Dermis blood vessel endothelial cell (primary cell): ENCODE data around the gene CCNQ. TPM values are rescaled to one million over a fixed set of nuclear protein-coding genes. Genes with fewer than 3 reads are reported as not detected.

ENCODE experiments used
- DNase-seq: peaks from one replicate; pipeline ENCODE4 v3.0.0; 2010
- total RNA-seq: library from RNA; depleted of rRNA; stranded (reverse); fragments of >200 nt; gene quantifications from 2 replicates; pipeline ENCODE4 v1.2.3, GENCODE V29; 2014

Gene CCNQ
- total RNA-seq, 1 donor from 2014 or later = 42.4 TPM

DNA sequence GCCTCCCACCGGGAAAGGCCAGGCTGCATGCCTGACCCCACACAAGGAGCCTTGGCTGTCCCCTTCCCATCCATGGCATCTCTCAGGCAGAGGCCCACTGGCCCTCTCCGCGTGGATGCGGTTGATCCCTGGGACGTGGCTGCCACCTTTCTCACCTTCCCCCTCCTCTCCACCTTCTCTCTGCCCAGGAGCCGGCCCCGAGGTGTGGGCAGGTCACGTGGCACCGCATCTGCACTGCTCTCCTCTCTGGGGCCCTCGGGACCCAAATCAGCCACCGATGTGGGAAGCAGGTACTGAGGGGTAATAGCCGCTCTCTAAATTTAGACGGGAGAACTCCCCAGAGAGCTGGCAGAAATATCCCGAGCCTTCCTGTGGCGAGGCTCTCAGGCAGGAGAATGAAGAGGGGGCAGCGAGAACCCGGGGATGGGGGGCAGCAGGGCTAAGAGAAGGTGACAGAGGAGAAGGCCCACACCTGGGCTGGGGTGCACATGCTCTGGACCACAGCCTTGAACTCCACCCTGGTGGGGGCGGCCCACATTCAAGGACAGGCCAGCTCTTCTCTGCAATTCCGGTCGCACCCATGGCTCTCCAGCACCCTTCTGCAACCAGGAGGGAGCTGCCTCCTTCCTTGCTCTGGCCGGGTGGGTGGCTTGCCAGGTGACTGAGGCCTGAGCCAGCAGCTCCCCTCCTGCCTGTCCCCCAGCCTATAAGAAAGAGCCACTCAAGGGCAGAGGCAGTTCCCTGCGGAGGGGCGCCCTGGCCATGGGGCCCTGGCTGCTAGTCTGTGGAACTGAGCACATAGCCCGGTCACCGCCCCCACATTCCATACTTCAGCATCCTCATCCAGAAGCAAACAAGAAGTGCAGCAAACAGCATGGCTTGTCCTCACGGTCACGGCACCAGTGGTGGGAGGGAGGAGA, 38.4 kb upstream of the CCNQ start:
- DNase-seq = no peak

DNA sequence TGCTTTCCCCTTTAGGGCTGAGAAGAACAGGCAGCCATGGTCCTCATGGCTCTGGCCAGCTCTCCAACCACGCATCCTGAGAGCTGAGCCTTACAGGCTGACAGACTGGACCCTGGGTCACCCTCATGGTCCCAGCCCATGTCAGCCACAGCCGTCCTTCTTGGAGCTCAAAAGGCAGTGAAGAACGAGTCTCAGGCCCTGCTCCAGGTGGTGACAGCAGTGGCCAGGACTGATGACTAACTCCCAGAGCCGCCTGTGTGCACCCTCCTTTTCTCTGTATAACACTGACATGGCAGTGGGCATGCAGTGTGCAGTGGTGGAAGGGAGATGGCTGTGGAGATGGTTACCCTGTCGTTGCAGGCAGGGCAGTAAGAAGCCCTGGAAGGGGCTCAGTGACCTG, 37.8 kb upstream of the CCNQ start:
- no peak for DNase-seq

GRCh38 chrX:153635788-153636668, 37.1 kb upstream of the CCNQ start:
- peak; percentile 59 for DNase-seq

DNA sequence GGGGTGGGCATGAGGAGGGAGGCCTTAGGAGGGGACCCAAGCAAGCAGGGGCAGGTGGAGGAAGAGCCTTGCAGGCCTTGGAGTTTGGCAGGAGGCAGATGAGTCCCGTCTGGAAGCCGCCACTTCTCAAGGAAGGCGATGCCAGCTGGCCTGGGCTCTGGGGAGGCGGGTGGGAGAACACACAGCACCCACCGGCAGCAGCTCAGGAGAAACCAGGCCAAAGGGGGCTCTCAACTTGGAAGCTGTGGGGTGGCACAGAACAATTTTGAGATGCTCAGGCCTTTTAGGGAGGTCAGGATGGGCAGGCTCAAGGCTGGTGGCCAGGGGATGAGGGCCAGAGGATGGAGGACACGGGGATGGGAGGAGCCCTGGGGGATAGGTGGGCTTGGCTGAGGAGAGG, 36.4 kb upstream of the CCNQ start:
- no peak for DNase-seq

GRCh38 chrX:153634832-153635231, 35.9 kb upstream of the CCNQ start:
- DNase-seq = no peak

GRCh38 chrX:153634236-153634635, 35.3 kb upstream of the CCNQ start:
- no peak for DNase-seq

- DNase-seq = no peak
Observed at GRCh38 chrX:153633607-153634180, 34.8 kb upstream of the CCNQ start.

- DNase-seq = no peak
Observed at GRCh38 chrX:153633048-153633447, 34.1 kb upstream of the CCNQ start.

DNA sequence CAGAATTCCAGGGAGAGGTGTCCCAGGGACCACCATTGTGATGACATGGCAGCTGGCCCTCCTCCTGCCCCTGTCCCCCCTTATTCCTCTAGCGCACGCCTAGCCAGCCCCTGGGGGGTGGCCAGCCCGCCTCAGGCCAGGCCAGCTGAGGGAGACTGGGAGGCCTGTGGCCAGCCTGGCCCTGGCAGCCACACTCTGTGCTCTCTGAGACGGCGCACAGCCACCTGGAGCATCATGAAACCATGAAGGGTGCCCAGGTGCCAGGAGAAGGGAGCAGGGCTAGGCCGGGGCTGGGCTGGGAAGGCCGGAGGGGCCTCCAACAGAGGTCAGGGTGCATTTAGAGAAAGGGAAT, 33.6 kb upstream of the CCNQ start:
- DNase-seq = no peak

- DNase-seq = no peak
Observed at GRCh38 chrX:153631907-153632594, 33.1 kb upstream of the CCNQ start.

GRCh38 chrX:153631346-153631745, 32.4 kb upstream of the CCNQ start:
- DNase-seq = no peak

DNA sequence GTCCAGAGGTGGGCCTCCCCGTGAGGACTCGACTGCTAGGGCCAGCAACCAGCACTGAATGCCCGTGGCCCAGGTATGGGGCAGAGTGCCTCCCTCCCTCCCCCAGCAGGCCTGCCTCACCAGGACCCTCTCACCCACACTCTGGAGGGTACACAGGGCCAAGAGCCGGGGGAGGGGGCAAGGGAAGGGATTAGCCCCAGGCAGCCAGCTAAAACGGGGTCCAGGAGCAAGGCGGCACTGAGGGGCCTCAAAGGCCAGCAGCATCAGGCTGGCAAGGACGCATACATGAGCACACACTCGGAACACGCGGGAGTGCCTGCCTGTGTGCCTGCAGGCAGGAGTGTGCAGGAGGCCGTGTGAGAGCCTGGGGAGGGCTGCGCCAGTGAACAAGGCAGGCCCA, 29.7 kb upstream of the CCNQ start:
- no peak for DNase-seq

- DNase-seq = no peak
Observed at GRCh38 chrX:153628129-153628528, 29.2 kb upstream of the CCNQ start.

DNA sequence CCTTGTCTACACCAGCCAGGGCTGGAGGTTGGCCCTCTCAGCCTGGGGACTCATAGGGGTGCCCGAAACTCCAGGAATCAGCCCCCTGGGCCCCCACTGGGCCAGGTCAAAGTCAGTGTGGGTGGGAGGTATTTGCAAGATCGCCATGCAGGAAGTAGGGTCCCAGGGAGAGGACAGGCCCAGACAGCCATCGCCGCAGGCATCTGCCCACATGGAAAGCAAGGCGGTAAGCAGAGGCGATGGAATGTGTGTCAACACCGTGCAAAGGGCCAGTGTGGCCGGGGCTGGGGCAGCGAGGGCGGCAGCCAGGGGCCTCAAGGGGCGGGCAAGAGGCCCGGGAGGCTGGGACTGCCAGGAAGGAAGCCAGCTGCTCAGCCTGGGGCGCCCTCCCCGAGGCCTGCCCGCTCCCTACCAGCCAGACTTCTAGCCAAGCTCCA, 28.8 kb upstream of the CCNQ start:
- DNase-seq = no peak

DNA sequence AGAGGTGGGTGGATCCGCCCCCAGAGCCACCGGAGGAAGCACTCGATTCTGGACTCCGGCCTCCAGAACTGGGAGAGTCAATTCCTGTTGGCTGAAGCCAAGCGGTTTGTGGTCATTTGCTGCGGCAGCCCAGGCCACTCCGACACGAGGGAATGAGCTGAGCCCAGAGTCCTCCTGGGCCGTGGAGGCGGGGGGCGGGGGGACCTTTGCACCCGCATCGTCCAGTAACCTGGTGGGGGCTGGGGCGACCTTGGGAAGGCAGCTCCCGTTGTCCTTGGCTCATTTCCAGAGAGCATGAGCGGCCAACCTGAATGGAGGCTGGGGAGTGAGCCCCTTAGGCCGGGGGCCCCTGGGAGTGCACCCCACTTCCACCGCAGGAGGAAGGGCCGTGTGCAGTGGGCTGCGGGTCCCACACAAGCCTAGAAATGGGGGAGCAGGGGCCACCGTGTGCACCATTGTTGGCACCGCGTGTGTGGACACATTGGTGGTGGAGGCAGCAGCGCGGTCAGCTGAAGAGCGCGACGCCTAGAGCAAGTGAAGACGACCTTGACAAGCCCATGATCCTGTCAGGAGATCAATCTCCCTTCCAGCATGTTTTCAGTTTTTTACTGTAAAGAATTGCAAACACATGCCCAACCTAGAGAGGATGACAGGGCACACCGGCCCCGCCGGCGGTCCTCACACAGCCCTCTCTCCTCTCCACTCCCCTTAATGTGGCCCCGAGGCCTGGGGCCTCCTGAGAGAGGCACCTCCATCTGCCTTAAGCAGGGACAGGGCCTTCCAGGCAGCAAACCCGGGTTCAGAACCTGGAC, 28.1 kb upstream of the CCNQ start:
- DNase-seq = no peak

- DNase-seq = no peak
Observed at GRCh38 chrX:153626025-153626633, 27.2 kb upstream of the CCNQ start.

- no peak for DNase-seq
Observed at GRCh38 chrX:153625271-153626024, 26.5 kb upstream of the CCNQ start.

- no peak for DNase-seq
Observed at GRCh38 chrX:153624196-153625091, 25.5 kb upstream of the CCNQ start.

DNA sequence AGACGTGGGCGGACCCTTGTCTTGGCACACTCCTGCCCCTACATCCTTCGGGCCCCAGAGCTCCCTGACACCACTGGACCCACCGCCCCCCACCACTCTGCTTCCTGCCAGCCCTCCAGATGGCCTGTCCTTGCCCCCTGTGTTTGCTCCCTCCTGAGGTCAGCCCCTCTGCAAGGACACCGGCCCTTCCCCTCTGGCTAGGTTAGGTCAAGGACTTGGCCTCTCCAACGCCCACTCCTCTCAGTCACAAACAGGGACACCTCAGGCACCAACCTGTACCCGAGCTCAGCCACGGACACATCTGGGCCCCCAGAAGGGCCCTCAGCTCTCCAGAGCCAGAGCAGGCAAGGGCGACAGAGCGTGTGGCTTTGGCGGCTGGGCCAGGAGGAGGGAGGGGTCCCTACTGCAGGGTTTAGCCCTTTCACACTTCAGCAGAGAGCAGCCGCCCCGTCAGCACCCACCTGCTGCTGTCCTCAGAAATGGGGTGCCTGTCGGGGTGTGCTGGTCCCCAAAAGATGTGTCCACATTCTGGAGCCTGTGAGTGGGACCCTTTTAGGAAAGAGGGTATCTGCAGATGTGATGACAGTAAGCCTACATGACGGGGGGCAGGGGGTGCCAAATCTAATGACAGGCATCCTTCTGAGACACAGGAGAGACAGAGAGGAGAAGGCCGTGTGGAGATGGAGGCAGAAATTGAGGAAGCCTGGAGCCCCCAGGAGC, 24.5 kb upstream of the CCNQ start:
- no peak for DNase-seq
